Stimulated activated CD4-positive, alpha-beta T cell treated with anti-CD3 and anti-CD28 coated beads, TNF-alpha, amount 100 ng/mL, for 24 hours (primary cell): ENCODE results near the gene CADPS.

Experiments used
- DNase-seq, 3 experiments: peaks; one replicate each; pipeline ENCODE4 v3.0.0-alpha.2; 2020; ENCODE audit warnings: low read depth in 3 of 3

The CADPS gene

GRCh38 chr3:62688050-62688449 is 187.2 kb downstream of the CADPS start:
- DNase-seq = no peak

DNA sequence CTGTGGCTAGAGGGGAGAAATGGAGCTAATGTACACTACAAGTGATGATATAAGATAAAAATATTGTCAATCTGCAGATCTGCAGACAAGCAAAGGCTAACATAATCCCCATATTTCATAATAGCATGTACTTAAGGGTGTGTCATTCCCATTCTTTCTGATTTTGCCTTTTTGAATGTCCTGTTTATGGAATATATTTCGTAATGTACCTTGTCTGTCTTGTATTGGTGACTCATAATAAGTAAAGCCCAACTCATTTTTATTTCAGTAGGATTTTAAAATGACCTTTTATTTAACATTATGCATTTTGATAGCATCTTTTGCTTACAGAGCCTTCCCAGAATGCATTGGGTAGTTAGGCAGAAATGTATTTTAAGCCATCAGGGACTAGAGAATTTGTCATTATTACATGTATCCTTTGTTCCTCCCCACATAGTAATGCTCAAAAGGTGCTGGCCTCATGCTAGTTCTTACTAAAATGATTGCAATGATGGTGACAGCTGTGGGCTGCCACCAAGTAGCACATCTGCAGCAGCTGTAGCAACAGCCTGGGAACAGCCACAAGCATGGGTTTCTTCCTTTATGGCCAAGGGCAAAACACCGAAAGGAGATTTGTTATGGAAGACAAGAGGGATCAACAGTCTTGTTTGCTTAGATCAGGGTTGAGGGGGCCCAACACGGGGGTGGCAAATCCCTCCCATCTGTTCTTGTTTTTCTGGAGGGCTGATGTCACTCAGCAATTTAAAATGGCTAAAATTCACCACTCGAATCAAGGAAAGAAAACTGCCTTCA is 188.5 kb downstream of the CADPS start:
- DNase-seq = no peak

GRCh38 chr3:62682826-62683225 is 192.4 kb downstream of the CADPS start:
- DNase-seq = no peak

- DNase-seq = no peak
Observed at GRCh38 chr3:62679988-62680387, 195.2 kb downstream of the CADPS start.

DNA sequence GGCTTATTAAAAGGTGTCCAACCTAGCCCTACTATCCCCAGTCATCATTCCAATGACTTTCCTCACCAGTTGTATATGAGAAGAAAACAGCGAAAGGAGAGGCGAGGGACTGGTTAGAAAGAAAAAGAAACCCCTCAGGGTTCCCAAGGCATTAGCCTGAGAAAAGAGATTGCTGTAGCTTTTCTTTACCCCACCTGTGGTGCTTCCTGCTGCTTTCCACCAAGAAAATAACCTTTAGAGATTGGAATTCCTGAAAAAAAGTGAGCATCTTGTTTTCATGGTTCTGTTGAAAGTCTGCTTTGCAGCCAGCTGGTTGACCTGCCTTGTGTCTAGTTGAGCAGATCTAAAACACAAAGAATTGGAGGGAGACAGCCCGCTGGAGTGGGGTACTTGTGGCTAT is 196.4 kb downstream of the CADPS start:
- DNase-seq = no peak

- no peak for DNase-seq
Observed at GRCh38 chr3:62677926-62678325, 197.3 kb downstream of the CADPS start.

GRCh38 chr3:62676689-62677271 is 198.4 kb downstream of the CADPS start:
- DNase-seq = no peak

DNA sequence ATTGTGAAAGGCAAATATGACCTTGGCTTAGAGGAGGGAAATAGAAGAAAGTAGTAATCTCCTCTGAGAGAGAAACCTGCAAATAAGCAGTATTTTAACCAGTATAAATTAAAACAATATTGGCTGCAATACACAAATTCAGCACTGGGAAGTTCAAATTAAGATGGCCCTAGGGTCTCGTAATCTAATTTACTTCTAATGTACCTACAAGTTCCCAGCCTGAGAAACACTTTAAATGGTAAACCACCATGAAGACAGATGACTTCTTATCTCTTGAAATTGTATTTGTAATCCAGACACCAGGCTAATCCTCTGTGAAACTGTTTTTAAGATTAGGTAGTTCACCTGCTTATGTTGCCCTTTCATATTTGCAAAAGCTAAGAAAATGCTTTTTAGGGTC is 199.7 kb downstream of the CADPS start:
- DNase-seq = no peak

DNA sequence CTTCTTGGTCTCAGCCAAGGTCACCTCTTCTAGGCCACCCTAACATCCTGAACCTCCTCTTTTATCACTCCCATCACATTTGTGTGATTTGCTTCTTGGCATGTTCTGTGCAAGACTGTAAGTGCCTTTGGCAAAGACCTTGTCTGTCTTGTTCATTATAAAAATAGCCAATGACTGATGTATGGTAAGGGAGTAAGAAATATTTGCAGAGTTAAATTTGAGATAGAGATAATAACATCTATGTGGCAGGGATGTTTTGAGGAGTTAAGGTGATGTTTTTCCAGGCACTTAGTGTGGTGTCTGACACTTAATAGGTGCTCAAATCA is 202.3 kb downstream of the CADPS start:
- no peak for DNase-seq

DNA sequence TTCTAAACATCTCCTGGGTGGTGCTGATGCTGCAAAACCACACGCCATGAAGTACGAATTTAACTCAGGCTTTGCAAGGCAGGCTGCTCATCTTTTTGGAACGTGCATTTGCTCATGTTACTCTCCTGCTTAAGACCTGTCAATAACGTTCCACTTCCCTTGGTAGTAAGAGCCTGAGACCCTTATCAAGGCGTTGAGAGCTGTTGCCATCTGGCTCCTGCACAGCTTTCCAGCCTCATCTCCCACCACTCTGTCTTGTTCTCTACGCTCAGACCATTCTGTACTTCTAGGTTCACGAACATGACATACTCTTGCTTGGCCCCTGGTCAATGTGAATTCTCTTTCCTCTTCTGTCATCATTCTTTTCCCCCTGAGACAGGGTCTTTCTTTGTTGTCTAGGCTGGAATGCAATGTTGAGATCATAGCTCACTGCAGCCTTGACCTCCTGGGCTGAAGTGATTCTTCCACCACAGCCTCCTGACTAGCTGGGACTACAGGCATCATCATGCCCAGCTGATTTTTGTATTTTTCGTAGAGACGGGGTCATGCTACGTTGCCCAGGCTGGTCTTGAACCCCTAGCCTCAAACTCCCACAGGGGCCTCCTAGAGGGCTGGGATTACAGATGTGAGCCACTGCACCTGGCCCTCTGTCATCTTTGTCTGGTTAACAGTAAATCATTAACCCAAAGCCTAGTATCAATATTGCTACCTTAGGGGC is 202.8 kb downstream of the CADPS start:
- DNase-seq = no peak

DNA sequence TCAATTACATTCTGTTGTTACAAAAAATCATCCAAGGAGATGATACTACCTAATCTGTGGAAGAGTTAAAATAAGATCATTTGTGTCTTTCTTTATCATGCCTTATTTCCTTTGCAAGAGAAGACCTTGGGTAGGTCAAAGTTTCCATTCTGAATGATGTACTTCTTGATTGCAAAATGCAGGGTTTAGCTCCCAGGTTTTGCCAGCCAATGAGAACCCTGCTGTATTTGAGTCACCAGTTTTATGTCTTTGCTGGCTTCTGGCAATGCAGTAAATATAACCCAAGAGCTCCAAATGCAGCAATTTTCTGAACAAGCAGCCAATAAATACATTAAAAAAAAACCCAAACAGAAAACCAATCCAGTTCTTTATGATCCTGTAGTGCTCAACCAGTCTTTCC is 204.9 kb downstream of the CADPS start:
- DNase-seq = no peak

DNA sequence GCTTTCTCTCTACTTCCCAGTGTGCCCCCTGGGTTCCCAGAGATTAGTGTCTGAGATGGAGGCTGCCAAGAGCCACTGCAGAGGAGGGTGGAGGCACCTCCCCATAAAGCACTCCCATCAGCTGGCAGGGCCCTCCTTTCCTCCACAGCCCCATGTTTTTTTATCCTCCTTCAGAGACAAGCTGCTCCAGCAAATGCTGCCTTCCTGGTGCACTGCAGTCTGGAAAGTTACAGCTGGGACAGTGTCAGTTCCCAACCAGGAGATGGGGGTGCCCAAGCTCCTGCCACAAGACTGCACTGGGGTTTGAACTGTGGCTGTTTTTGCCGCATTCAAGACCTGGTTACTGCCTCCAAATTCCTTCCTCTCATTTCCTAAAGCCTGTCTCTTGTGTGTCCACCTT is 206.1 kb downstream of the CADPS start:
- DNase-seq = no peak

- no peak for DNase-seq
Observed at GRCh38 chr3:62667714-62668113, 207.5 kb downstream of the CADPS start.

DNA sequence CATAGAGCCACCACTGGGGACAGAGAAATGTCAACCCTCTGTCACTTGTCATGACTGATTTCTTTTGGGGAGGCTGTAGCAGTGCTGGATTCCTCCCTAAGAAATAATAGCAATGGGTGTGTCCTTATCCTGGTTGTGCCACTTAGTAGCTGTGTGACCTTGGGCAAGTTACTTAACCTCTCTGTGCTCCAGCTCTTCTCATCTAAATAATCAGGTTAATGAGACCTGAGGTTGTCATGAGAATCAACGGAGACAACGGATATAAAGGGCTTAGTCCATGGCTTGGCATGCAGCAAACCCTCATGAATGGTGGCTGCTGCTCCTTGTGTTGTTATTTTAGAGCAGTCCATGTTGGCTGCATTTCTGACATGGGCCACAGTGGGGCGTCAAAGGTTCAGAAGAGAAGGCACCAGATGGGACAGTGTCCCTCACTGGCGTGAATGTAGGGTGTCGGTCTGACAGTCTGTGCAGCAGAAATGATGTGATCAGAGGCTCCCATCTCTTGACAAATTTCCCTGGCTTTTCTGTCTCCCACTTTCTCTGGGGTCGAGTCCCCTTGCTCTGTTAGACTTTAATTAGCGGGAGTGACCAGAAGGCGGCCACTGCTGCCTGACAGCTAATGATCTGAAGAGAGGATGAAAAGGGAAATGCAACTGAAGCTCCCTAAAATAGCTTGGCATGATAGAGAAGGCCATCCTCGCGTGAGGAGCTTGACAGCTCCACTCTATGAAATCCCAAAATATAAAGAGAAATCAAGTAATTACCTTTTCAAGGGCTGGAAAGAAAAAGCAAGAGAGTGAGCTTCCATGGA is 209.4 kb downstream of the CADPS start:
- peak in 1 of 3 experiments; percentile 17 for DNase-seq

- no peak for DNase-seq
Observed at GRCh38 chr3:62662677-62663076, 212.5 kb downstream of the CADPS start.

DNA sequence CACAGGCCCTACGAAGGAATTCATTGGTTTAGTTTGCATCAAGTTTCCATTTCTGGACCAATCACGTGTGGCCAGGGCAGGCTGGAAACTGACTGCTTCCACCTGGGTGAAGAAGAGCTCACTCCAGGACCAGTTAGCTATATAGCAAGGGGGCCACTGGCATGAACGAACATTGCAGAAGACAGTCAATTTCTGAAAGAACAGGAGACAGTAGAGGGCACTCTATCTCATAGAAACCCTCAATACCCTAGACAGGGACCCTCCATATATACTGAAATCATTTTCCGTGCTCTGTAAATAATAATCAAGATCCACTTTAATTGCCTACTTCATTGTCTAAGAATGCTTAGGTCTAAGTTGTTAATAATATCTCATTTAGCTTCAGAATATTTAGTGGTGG is 215.6 kb downstream of the CADPS start:
- DNase-seq = no peak

- no peak for DNase-seq
Observed at GRCh38 chr3:62655691-62656063, 219.5 kb downstream of the CADPS start.

DNA sequence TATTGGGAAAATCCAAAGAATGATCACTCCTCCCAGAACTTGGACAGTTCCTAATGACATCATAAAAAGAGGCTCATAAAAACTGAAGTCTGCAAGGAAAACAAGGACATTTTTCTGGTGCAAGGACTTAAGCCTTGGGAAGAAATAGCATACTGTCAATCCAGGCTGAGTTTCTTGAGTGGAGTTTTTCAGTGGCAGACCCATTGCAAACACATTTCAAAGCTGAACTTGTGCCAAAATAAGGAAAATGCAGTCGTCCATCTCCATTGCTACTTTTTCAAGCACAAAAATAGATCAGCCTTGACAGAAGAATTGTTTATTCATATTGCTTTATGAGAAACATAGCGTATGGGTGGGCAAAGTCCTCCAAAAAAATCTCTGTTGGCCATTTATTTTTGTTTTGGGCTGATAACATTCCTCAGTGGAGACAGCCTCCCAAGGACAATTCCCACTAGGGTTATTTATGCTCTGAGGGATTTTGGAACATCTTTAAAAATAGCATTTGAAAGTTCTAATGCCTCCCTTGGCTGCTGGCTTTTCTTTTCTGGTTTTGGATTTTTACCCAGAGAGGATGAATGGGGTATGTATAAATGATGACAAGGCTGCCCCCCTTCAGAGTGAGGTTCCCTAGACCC is 220.0 kb downstream of the CADPS start:
- DNase-seq = no peak

DNA sequence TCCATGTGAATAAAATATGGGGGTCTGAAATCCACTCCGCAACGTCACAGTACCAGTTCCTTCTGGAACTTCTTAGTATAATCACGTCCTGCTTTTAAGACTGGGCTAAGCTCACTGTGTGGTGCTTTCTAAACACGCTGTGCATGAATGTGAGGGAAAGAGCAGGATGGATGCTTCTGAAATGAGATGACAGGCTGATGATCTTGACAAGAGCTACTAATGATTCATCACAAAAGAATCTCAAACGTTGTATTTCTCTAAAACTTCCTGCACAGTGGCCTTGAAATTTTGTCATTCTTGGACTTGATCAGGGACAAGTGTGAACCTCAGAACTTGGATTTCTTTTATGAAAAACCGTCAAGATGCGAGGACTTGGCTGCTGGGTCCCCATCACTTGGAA is 221.4 kb downstream of the CADPS start:
- DNase-seq = no peak

- no peak for DNase-seq
Observed at GRCh38 chr3:62647711-62648110, 227.5 kb downstream of the CADPS start.

- DNase-seq = no peak
Observed at GRCh38 chr3:62644493-62644892, 230.7 kb downstream of the CADPS start.

DNA sequence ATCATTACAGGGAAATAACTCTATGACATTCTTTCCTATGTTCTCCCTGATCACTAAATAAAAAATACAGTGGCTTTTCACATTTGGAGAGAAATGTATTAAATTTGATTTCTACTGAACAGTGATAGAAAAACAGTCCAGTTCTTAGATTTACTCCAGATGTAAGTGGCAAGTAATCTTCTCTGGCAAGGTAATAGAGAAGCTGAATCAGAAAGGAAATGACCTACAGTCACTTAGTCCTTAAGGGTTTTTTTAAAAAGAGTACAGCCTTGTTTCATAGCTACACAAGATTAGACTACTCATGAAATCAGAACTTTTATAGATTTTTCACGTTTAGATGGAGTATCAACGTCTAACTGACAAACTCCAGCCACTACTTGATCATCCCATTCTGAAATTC is 236.9 kb downstream of the CADPS start:
- DNase-seq = no peak
